DND-41 (cell line): ENCODE measurements around the gene SLC25A22.

ENCODE experiments used
- ATAC-seq: fragments of 200-7000 bp; cut with Tn5 transposase; 3 replicates; pipeline ENCODE4 v1.9.1; 2021; ENCODE audit warnings: low read depth; ENCODE audit not compliant: insufficient read depth
- DNase-seq: peaks from one replicate; pipeline ENCODE4 v3.0.0-alpha.2; 2020
- H2AFZ ChIP-seq: 2 replicates; pipeline ENCODE4 v1.6.0; 2012; ENCODE audit warnings: low read depth, low read length
- H3K27ac ChIP-seq: 2 replicates; pipeline ENCODE4 v1.5.1; 2012; ENCODE audit warnings: low read length, inconsistent platforms
- H3K27me3 ChIP-seq: fragments of 200-600 bp; sonication (generic); 2 replicates; pipeline ENCODE4 v1.6.0; 2012; ENCODE audit warnings: low read length, mild to moderate bottlenecking, inconsistent platforms; ENCODE audit not compliant: insufficient read depth, poor library complexity
- H3K36me3 ChIP-seq: 2 replicates; pipeline ENCODE4 v1.5.1; 2012; ENCODE audit warnings: low read length, inconsistent platforms; ENCODE audit not compliant: insufficient read depth
- H3K4me1 ChIP-seq: 2 replicates; pipeline ENCODE4 v1.5.1; 2012; ENCODE audit warnings: mild to moderate bottlenecking, low read length; ENCODE audit not compliant: insufficient read depth
- H3K4me2 ChIP-seq: 2 replicates; pipeline ENCODE4 v1.6.0; 2012; ENCODE audit warnings: mild to moderate bottlenecking, moderate library complexity, low read length, inconsistent platforms; ENCODE audit not compliant: insufficient read depth
- H3K4me3 ChIP-seq, 2 experiments: fragments of 200-600 bp in 1 of 2; shearing (Covaris generic) in 1 of 2; 2 replicates each; pipeline ENCODE4 v1.5.1; 2012 to 2016; ENCODE audit warnings: inconsistent platforms in 2 of 2, low read length in 2 of 2, mild to moderate bottlenecking in 2 of 2, low read depth in 1 of 2, moderate library complexity in 1 of 2
- H3K79me2 ChIP-seq: 2 replicates; pipeline ENCODE4 v1.6.0; 2012; ENCODE audit warnings: low read length, inconsistent platforms; ENCODE audit not compliant: insufficient read depth
- H3K9ac ChIP-seq: 2 replicates; pipeline ENCODE4 v1.6.0; 2012; ENCODE audit warnings: low read depth, mild to moderate bottlenecking, inconsistent platforms, low read length, moderate library complexity
- H3K9me3 ChIP-seq: 2 replicates; pipeline ENCODE4 v1.5.1; 2012; ENCODE audit warnings: low read length, moderate library complexity, mild to moderate bottlenecking, inconsistent platforms; ENCODE audit not compliant: insufficient read depth, severe bottlenecking
- H4K20me1 ChIP-seq: 2 replicates; pipeline ENCODE4 v1.6.0; 2012; ENCODE audit warnings: low read length; ENCODE audit not compliant: insufficient read depth
- EZH2 ChIP-seq: IDR thresholded peaks from 3 replicates; pipeline ENCODE4 v1.6.1; 2012; ENCODE audit warnings: borderline replicate concordance, low read depth, mild to moderate bottlenecking, moderate library complexity, low read length, inconsistent platforms; ENCODE audit not compliant: severe bottlenecking
- TF ChIP-seq, protein P1 (sequence below): IDR thresholded peaks from 2 replicates; pipeline ENCODE4 v1.5.1; 2012; ENCODE audit warnings: borderline replicate concordance, low read length, moderate library complexity, mild to moderate bottlenecking; ENCODE audit not compliant: poor library complexity, severe bottlenecking; ENCODE audit errors: extremely low read depth

Gene SLC25A22

GRCh38 chr11:776561-777287 lies 21.4 kb downstream of the SLC25A22 start:
- no peak for TF ChIP-seq EZH2
- TF ChIP-seq, protein P1, sequence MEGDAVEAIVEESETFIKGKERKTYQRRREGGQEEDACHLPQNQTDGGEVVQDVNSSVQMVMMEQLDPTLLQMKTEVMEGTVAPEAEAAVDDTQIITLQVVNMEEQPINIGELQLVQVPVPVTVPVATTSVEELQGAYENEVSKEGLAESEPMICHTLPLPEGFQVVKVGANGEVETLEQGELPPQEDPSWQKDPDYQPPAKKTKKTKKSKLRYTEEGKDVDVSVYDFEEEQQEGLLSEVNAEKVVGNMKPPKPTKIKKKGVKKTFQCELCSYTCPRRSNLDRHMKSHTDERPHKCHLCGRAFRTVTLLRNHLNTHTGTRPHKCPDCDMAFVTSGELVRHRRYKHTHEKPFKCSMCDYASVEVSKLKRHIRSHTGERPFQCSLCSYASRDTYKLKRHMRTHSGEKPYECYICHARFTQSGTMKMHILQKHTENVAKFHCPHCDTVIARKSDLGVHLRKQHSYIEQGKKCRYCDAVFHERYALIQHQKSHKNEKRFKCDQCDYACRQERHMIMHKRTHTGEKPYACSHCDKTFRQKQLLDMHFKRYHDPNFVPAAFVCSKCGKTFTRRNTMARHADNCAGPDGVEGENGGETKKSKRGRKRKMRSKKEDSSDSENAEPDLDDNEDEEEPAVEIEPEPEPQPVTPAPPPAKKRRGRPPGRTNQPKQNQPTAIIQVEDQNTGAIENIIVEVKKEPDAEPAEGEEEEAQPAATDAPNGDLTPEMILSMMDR, result peak; percentile 29
- ATAC-seq (peak; percentile 66), DNase-seq (no peak)
- Histone ChIP-seq H2AFZ (peak overlapping the region; percentile 86), H3K79me2 (peaks cover 79% of the 10 kb centered on the region), H4K20me1 (peaks cover 62% of the 10 kb centered on the region), H3K9ac (peak overlapping the region; percentile 97), H3K4me2 (peak overlapping the region; percentile 89), H3K27me3 (no peaks in the 10 kb centered on the region), H3K27ac (peak overlapping the region; percentile 87), H3K9me3 (no peaks in the 10 kb centered on the region), H3K4me3 (peak overlapping the region; percentile 88 to 92; a peak in 3 of 4 replicates), H3K4me1 (peaks cover 48% of the 10 kb centered on the region), H3K36me3 (peaks cover 55% of the 10 kb centered on the region)

DNA sequence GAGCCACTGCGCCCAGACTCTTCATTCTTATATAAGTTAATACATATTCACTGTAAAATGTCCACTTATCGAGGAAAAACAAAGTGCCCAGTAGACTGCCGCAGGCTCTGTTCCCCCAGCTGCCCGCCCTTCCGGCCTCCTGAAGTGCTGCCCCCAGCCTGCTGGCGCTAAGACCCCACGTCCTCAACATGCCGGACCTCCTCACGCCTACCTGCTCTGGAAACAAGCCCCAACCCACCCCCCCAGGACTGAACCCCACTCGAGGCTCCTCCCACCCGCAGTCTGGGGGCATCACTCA lies 21.9 kb downstream of the SLC25A22 start:
- H3K9me3 ChIP-seq, result no peaks in the 10 kb centered on the region
- peaks cover 48% of the 10 kb centered on the region for H3K4me1 ChIP-seq
- DNase-seq, result no peak
- H3K4me2 ChIP-seq, result peak overlapping the region; percentile 89
- no peak overlapping the region for H2AFZ ChIP-seq
- peak overlapping the region; percentile 72 for H3K27ac ChIP-seq
- TF ChIP-seq EZH2, result no peak
- TF ChIP-seq, protein P1, result no peak
- peak overlapping the region; percentile 97 for H3K9ac ChIP-seq
- no peak for ATAC-seq
- H3K4me3 ChIP-seq, result peak overlapping the region; percentile 53 to 88; a peak in 3 of 4 replicates
- H4K20me1 ChIP-seq, result peaks cover 64% of the 10 kb centered on the region
- H3K79me2 ChIP-seq, result peaks cover 83% of the 10 kb centered on the region
- peaks cover 61% of the 10 kb centered on the region for H3K36me3 ChIP-seq
- no peaks in the 10 kb centered on the region for H3K27me3 ChIP-seq

- Histone ChIP-seq H3K4me1 (peaks cover 41% of the 10 kb centered on the region), H3K4me3 (0 out of 4 replicates have a peak overlapping the region, but pooled peaks of 1 of the 2 experiments have one; percentile 8), H4K20me1 (peaks cover 69% of the 10 kb centered on the region), H2AFZ (no peak overlapping the region), H3K36me3 (peaks cover 66% of the 10 kb centered on the region), H3K9ac (peak overlapping the region; percentile 21; the same call in 1 of the 2 replicates), H3K27ac (no peak overlapping the region), H3K27me3 (no peaks in the 10 kb centered on the region), H3K79me2 (peaks cover 84% of the 10 kb centered on the region), H3K9me3 (no peaks in the 10 kb centered on the region), H3K4me2 (peak overlapping the region; percentile 89; the same call in 1 of the 2 replicates)
- TF ChIP-seq, protein P1, result no peak
- DNase-seq, result no peak
- ATAC-seq, result no peak
Measured at GRCh38 chr11:774873-775592, 23.0 kb downstream of the SLC25A22 start.
